Fibroblast of skin of right biceps (primary cell): ENCODE measurements around the gene NPC1L1.

ENCODE experiments used
- DNase-seq: peaks from one replicate; pipeline ENCODE4 v3.0.0-alpha.2; 2013

The NPC1L1 gene

GRCh38 chr7:44541028-44541869 is at the start of gene NPC1L1:
Gene NPC1L1 (minus strand): TSS chr7:44541330. CDS start chr7:44541259, 71 bp downstream.
- DNase-seq: no peak

- DNase-seq: no peak
Measured at GRCh38 chr7:44590910-44591309, 49.8 kb upstream of the NPC1L1 start.

- peak; percentile 64 for DNase-seq
Measured at GRCh38 chr7:44587843-44588711, 46.9 kb upstream of the NPC1L1 start.

DNA sequence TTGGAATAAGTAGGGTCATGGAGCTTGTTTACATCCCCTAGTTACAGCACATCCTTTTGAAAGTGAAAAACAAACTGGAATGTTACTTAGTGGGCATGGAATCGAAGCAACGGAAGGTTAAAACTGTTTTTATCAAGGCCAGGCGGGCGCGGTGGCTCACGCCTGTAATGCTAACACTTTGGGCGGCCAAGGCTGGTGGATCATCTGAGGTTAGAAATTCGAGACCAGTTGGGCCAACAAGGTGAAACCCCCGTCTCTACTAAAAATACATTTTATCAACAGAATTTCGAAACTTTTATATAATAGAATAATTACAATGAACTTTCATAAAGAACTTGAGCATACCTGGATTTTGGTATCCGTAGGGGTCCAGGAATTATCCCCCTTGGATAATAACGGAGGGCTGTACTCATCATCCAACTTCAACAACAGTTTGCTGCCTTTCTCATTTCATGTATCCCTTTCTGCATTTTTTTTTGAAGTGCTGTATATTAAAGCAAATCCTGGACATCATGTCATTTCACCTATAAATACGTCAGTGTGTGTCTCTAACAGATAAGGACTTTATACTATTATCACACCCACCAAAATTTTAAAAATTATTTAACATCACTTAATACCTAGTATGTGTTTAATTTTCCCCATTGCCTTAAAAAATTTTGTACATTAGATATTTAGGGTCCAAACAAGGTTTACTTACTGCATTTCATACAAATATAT is 42.2 kb upstream of the NPC1L1 start:
- DNase-seq: no peak

DNA sequence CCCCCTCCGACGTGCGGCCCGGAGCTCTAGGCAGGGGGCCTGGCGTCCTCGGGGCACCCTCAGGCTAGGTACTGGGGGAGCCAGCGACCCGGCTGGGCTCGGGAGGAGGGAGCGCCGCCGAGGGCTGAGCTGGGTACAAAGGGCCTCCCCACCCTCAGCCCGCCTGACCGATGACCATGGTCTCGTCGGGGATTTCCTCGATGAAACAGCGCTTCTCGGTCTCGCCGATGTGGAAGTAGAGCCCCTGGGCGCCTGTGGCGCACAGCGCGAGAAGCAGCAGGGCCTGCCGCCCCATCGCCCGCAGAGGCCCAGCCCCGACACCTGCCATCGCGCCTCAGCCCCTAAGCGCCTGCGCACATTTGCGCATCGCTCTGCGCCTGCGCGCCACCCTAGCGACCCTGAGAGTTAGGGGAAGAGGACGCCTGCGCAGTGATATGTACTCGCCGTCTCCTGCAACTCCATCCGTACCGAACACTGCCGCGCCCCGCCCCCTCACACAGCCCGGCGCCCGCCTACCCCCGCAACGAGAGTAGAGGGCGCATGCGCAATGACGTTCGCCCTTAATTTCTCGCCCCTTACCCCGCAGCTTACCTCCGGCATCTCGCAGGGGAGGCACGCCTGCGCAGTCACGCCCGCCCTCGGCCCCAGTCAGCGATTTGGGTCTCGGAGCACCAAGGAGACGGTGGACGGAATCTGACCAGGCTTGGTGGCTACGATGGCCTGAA is 40.9 kb upstream of the NPC1L1 start, which contains the start of gene TMED4:
TSS of gene TMED4 (minus strand) at position 353 of the 725 bp plus-strand sequence. CDS start at position 328, 25 bp downstream.
- DNase-seq: peak; percentile 98

GRCh38 chr7:44580945-44581878 is 40.1 kb upstream of the NPC1L1 start:
- DNase-seq: no peak

DNA sequence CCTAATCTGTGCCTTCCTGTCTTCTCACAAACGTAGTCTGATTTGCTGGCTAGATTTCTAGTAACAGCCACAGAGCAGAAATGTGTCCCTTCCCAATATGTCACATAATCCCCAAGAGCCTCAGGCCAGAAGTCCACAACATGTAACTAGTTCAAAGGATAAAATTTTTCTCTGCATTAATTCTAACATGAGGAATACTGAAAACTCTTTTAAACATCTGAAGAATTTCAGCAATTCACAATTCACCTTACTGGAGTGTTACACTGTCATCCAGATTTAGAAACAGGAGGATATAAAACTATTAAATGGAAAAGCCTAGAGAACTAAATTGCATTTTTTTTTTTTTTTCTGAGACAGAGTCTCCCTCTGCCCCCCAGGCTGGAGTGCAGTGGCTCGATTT is 35.1 kb upstream of the NPC1L1 start:
- DNase-seq: no peak

DNA sequence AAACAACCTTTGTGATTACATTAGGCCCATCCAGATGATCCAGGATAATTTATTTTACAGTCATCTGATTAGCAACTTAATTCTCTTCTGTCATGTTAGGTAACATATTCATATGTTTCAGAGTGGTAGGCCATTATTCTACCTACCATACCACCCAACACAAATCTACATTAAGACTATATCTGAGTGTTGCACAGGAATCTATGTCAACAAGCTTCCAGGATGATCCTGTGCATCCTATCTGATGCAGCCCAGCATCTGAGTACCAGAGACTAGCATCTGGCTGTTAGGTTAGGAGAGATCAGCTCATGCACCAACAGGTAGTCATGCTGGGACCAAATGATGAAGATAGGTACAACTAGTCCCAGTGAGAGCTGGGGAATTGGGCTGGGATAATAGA is 33.9 kb upstream of the NPC1L1 start:
- DNase-seq: no peak

DNA sequence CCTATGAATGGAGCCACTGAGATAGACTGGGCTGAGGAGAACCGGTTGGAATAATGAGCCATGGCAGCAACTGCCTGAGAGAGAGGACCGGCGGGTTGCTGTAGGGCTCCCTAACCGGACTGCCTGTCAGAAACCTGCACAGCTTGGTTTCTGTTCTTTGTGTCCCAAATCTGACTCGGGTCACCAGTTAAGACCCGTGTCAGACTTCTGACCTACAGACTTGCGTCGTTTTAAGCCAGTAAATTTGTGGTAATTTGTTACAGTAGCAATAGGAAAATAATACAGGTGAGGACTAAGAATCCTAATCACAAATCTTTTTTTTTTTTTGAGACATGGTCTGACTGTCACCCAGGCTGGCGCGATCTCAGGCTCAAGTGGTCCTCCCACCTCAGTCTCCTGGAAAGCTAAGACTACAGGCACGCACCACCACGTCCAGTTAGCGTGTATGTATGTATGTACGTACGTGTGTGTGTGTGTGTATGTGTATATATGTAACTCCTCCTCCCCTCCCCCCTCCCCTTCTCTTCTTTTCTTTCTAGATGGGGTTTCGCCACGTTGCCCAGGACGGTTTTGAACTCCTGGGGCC is 33.2 kb upstream of the NPC1L1 start:
- DNase-seq: no peak

GRCh38 chr7:44573464-44574286 is 32.5 kb upstream of the NPC1L1 start, which contains the start of gene DDX56:
Gene DDX56 (minus strand): TSS chr7:44573908. CDS start chr7:44573895, 13 bp downstream.
- DNase-seq: peak; percentile 93

- no peak for DNase-seq
Measured at GRCh38 chr7:44572771-44573170, 31.6 kb upstream of the NPC1L1 start.

DNA sequence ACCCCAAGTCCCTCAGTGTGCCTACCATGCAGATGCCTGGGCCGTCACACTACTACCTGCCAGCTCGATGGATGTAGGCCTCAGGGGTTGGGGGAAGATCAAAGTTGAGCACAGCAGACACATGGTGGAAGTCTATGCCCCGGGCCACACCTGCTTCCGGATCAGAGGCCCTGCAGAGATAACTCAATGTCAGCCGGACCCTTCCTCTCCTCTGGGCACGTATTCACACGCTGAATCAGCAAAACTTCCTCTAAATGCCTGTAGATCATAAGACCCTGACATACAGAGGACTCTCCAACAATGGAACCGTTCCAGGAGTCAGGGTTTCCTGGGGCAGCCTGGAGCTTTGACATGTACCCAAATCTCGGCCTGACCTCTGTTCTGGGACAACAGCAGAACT is 28.8 kb upstream of the NPC1L1 start:
- no peak for DNase-seq

DNA sequence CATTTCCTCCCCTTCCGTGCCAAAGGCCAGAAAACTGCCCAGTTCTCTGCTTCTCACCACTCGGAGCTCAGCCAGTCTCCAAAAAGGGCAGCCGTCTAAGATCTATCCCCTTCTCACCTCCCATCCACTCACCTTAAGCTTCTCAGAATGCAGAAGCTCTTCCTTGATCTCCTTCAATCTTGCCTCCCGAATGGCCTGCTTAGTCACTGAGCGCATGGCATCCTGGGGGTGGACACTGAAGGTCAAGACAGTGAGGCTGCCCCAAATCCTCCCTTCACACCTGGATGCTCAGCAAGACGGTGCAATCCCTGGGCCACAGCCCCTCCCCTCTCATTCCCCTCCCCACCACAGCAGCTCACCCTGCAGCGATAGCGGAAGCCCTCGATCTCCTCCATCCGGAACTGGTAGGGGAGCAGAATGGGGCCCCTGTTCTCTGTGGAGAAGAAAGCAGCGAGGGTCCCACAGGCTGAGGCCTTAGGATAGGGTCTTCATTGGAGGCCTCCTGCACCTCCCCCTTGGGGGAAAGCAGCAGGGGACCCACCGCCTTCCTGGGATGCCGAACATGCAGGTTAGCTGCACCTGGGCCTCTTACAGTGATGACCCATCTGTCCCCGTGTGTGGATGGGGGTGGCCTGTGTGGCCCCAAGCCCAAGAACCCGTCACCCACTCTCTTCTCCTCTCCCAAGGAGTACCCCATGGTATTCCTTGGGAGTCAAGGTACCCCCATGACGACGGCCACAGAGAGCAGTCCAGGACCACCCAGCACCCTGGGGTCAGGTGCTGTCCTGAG is 27.8 kb upstream of the NPC1L1 start:
- DNase-seq: no peak

- DNase-seq: no peak
Measured at GRCh38 chr7:44567884-44568283, 26.8 kb upstream of the NPC1L1 start.

DNA sequence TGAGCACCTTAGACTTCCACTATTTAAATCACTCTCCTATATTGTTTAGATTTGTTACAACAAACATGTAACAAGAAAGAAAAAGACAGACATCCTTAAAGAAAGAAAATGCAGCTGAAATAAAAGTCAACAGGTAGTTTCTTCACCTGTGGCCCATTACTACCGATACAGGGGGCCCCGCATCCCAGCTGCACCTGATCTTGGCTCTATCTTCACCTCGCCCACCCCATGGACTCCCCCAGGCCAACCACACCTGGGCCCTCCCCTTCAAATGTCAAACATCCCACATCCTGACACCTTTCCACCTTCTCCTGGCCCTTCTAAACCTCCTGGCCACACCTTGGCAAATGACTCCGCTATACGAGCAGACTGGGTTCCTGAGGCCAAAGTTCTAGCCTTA is 25.6 kb upstream of the NPC1L1 start:
- DNase-seq: no peak

GRCh38 chr7:44565795-44566559 is 24.8 kb upstream of the NPC1L1 start:
- DNase-seq: no peak

- peak; percentile 43 for DNase-seq
Measured at GRCh38 chr7:44565097-44565794, 24.1 kb upstream of the NPC1L1 start.
